ENCODE data around the gene SPOP.
"Not testable (repeated sequence)": the region's sequence is repeated elsewhere in the genome, so short reads cannot be mapped to it uniquely, and the experiment has no call there.

SPOP gene

GRCh38 chr17:49553676-49554335, 124.1 kb downstream of the SPOP start:
- DNase-seq (ENCODE audit: low read depth in 2 of 2, low spot score in 1 of 2): no peak

GRCh38 chr17:49552070-49552751, 125.7 kb downstream of the SPOP start:
- no peak for DNase-seq (ENCODE audit: low read depth in 2 of 2, low spot score in 1 of 2)

GRCh38 chr17:49551221-49552069, 126.5 kb downstream of the SPOP start:
- DNase-seq (ENCODE audit: low read depth in 2 of 2, low spot score in 1 of 2): no peak

- not testable (repeated sequence) for DNase-seq (ENCODE audit: low read depth in 2 of 2, low spot score in 1 of 2)
Observed at GRCh38 chr17:49550764-49551163, 127.1 kb downstream of the SPOP start.

GRCh38 chr17:49549691-49550678, 127.9 kb downstream of the SPOP start:
- no peak for DNase-seq (ENCODE audit: low read depth in 2 of 2, low spot score in 1 of 2)

DNA sequence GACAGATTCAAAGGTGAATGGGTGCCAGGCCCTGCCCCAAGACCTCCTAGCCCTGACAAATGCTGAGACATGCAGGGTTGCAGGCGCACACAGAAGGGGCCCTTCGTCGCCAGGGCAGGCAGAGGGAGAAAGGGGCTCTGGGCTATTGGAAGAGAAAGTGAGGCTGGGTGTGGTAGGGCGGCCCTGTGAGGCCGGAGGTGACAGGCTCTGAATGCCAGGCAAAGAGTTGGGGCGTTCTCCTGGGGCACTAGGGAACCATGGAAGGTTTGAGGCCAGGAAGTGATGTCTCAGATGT, 128.6 kb downstream of the SPOP start:
- no peak for DNase-seq (ENCODE audit: low read depth in 2 of 2, low spot score in 1 of 2)

Measured in stimulated activated CD8-positive, alpha-beta memory T cell treated with anti-CD3 and anti-CD28 coated beads, Interleukin-4, amount 100 ng/mL, for 1 hour (primary cell).